PFSK-1 (cell line): Measurements from ENCODE around the gene SETDB1.

Experiments used
- POLR2AphosphoS5 ChIP-seq: IDR thresholded peaks from 2 replicates; pipeline ENCODE4 v1.6.1; 2012; ENCODE audit warnings: low read depth, mild to moderate bottlenecking, control low read depth, low read length, moderate library complexity
- TAF1 ChIP-seq: IDR thresholded peaks from 2 replicates; pipeline ENCODE4 v1.6.1; 2012; ENCODE audit warnings: low read length, control low read depth, borderline replicate concordance; ENCODE audit not compliant: insufficient read depth
- TF ChIP-seq, protein P1 (sequence below), 2 experiments: IDR thresholded peaks; 2 replicates each; pipeline versions ENCODE4 v1.6.1 to v1.8.0; 2011 to 2012; ENCODE audit warnings: low read depth in 2 of 2, low read length in 2 of 2, control low read depth in 1 of 2, inconsistent platforms in 1 of 2, mild to moderate bottlenecking in 1 of 2, moderate library complexity in 1 of 2; ENCODE audit not compliant: insufficient read depth in 1 of 2

DNA sequence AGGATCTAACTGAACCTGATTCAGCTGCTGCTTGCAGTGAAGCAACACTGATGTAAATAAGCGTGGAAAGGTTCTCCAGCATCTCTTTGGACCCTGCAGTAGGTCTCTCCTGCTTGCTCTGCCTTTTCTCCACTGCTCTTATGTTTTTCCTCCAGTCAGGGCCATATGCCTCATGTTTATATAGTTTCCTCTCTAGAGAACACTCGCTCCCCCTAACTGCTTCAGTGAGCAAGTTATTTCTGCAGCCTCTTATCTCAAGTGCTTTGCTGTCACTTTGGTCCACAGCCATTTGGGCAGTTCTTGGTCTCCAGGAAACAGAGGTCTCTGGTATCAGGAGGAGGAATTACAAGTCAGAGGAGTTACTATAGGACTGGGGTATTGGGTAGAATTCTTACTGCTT, 87.4 kb downstream of the SETDB1 start:
- TF ChIP-seq, protein P1, sequence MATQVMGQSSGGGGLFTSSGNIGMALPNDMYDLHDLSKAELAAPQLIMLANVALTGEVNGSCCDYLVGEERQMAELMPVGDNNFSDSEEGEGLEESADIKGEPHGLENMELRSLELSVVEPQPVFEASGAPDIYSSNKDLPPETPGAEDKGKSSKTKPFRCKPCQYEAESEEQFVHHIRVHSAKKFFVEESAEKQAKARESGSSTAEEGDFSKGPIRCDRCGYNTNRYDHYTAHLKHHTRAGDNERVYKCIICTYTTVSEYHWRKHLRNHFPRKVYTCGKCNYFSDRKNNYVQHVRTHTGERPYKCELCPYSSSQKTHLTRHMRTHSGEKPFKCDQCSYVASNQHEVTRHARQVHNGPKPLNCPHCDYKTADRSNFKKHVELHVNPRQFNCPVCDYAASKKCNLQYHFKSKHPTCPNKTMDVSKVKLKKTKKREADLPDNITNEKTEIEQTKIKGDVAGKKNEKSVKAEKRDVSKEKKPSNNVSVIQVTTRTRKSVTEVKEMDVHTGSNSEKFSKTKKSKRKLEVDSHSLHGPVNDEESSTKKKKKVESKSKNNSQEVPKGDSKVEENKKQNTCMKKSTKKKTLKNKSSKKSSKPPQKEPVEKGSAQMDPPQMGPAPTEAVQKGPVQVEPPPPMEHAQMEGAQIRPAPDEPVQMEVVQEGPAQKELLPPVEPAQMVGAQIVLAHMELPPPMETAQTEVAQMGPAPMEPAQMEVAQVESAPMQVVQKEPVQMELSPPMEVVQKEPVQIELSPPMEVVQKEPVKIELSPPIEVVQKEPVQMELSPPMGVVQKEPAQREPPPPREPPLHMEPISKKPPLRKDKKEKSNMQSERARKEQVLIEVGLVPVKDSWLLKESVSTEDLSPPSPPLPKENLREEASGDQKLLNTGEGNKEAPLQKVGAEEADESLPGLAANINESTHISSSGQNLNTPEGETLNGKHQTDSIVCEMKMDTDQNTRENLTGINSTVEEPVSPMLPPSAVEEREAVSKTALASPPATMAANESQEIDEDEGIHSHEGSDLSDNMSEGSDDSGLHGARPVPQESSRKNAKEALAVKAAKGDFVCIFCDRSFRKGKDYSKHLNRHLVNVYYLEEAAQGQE (IDR thresholded peaks at IDR 0.05; ENCODE audit: insufficient read depth in 1 of 2, low read depth in 2 of 2, low read length in 2 of 2): no peak
- TF ChIP-seq TAF1 (no peak), POLR2AphosphoS5 (no peak)
